Measurements from ENCODE around the gene C12orf76.

GRCh38 chr12:110028323-110028722 is 20.0 kb downstream of the C12orf76 start:
- TF ChIP-seq POLR2A (IDR thresholded peaks at IDR 0.05) = no peak
- no peak for TF ChIP-seq POLR2AphosphoS5 (IDR thresholded peaks at IDR 0.05)
